ENCODE results near the gene PI4KA. TPM values are rescaled to one million over a fixed set of nuclear protein-coding genes. Genes with fewer than 3 reads are reported as not detected.
A peak's percentile ranks its signal among the peaks of the same experiment; 100 is the strongest.

The PI4KA gene
- total RNA-seq, 1 donor from 2014 or later = 24.4 TPM

DNA sequence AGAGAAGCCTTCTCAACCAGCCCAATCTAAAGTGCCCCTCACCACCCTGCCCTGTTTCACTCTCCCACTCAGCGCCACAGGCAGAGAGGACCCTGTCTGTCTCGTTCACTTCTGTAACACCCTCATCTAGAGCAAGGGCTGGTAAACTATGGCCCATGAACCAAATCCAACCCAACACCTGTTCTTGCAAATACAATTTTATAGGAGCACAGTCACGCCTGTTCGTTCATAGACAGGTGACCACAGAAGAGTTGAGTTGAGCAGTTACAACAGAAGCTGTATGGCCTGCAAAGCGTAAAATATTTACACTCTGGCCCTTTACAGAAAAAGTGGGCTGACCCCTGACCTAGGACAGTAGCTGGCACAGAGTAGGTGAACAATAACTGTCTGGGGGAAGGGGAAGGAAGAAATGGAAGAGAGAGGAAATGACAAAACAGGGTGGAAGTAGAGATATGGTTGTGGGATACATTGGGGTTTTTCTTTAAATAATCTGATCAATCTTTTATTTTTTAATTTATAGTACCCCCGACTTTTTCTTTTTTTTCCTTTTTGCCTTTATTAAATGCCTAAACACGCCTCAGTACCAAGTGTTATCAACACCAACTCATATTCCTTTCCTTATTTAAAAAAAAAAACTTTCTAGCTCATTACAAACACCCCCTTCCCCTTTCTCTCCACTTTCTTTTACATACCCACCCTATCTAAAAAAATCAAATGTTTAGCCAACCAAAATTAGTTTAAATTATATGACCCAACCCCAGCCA lies 63.8 kb downstream of the PI4KA start:
- H4K20me1 ChIP-seq (ENCODE audit: low read depth) = no peaks in the 10 kb centered on the region
- H3F3A ChIP-seq (ENCODE audit: low read depth) = no peaks in the 10 kb centered on the region
- no peaks in the 10 kb centered on the region for H3K4me1 Mint-ChIP-seq
- no peak for DNase-seq (ENCODE audit: low spot score)
- no peaks in the 10 kb centered on the region for H3K79me2 ChIP-seq (ENCODE audit: low read depth)
- no peaks in the 10 kb centered on the region for H3K27me3 ChIP-seq
- H3K36me3 ChIP-seq = no peaks in the 10 kb centered on the region
- TF ChIP-seq EZH2 (IDR thresholded peaks at IDR 0.05) (no peak), EZH2phosphoT487 (IDR thresholded peaks at IDR 0.05) (no peak)
- TF ChIP-seq, protein P1, sequence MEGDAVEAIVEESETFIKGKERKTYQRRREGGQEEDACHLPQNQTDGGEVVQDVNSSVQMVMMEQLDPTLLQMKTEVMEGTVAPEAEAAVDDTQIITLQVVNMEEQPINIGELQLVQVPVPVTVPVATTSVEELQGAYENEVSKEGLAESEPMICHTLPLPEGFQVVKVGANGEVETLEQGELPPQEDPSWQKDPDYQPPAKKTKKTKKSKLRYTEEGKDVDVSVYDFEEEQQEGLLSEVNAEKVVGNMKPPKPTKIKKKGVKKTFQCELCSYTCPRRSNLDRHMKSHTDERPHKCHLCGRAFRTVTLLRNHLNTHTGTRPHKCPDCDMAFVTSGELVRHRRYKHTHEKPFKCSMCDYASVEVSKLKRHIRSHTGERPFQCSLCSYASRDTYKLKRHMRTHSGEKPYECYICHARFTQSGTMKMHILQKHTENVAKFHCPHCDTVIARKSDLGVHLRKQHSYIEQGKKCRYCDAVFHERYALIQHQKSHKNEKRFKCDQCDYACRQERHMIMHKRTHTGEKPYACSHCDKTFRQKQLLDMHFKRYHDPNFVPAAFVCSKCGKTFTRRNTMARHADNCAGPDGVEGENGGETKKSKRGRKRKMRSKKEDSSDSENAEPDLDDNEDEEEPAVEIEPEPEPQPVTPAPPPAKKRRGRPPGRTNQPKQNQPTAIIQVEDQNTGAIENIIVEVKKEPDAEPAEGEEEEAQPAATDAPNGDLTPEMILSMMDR (IDR thresholded peaks at IDR 0.05) = no peak
- H3K27ac Mint-ChIP-seq = peak overlapping the region; percentile 22
- H3K9ac ChIP-seq = peak overlapping the region; percentile 16
- no peaks in the 10 kb centered on the region for H3K4me1 ChIP-seq
- no peak overlapping the region for H3K4me3 Mint-ChIP-seq
- no peak overlapping the region for H3K27ac ChIP-seq
- peaks cover 26% of the 10 kb centered on the region for H3K36me3 Mint-ChIP-seq
- no peaks in the 10 kb centered on the region for H3K9me3 Mint-ChIP-seq
- H3K9me3 ChIP-seq (ENCODE audit: low read depth) = no peaks in the 10 kb centered on the region
- no peak overlapping the region for H3K4me3 ChIP-seq
- no peaks in the 10 kb centered on the region for H3K27me3 Mint-ChIP-seq (ENCODE audit: insufficient read depth, low read depth)
- H2AFZ ChIP-seq (replicated peaks) = no peak overlapping the region
- H3K4me2 ChIP-seq = no peak overlapping the region

DNA sequence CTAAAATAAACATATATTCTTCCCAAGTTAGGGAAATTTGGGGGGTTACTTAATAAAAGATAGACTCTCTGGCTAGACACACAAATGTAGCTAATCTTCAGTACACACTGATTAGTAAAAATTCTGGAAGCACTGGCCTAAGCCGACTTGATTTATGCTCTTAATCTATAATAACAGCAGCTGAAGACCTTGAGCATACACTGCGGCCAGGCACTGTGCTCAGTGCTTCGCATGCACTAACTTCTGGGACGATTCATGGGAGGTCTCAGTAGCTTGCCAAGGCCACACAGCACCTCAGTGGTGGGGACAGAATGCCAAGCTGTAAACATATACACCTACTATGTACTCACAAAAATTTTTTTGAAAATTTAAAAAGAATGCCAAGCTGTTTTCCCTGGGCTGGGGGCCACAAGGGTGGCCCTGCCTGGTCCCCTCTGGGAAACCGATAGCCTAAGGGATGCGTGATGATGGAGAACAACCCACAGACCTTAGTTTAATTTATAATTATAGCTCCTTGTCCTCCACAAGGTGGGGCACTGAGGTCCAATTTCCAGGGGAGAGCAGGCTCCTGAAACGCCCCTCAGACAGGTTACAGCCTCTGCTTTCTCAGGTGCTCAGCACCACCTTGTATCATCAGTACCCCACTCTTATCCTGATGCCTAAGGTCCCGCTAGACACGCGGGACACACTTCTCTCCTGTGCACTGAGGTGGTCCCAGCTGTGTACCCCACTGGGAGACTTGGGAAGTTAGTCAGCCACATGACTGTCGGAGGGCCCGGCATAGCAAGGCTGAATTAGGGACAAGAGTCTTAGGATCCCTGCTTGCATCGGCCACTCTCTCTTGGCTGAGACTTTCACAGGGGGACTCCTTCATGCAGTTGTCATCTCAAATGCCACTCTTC lies 64.6 kb downstream of the PI4KA start:
- H3K36me3 Mint-ChIP-seq = peaks cover 23% of the 10 kb centered on the region
- H3K4me1 Mint-ChIP-seq = no peaks in the 10 kb centered on the region
- no peaks in the 10 kb centered on the region for H3K9me3 Mint-ChIP-seq
- Histone ChIP-seq H3K36me3 (no peaks in the 10 kb centered on the region), H3K27me3 (no peaks in the 10 kb centered on the region), H3K79me2 (ENCODE audit: low read depth) (no peaks in the 10 kb centered on the region), H4K20me1 (ENCODE audit: low read depth) (no peaks in the 10 kb centered on the region), H3K9me3 (ENCODE audit: low read depth) (no peaks in the 10 kb centered on the region), H3K4me3 (no peak overlapping the region), H3K4me1 (no peaks in the 10 kb centered on the region), H3F3A (ENCODE audit: low read depth) (no peaks in the 10 kb centered on the region), H3K9ac (peak overlapping the region; percentile 16), H2AFZ (replicated peaks) (no peak overlapping the region), H3K27ac (no peak overlapping the region), H3K4me2 (no peak overlapping the region)
- DNase-seq (ENCODE audit: low spot score) = no peak
- H3K4me3 Mint-ChIP-seq = no peak overlapping the region
- H3K27ac Mint-ChIP-seq = peak overlapping the region; percentile 22
- no peaks in the 10 kb centered on the region for H3K27me3 Mint-ChIP-seq (ENCODE audit: insufficient read depth, low read depth)
- TF ChIP-seq EZH2phosphoT487 (IDR thresholded peaks at IDR 0.05) (no peak), EZH2 (IDR thresholded peaks at IDR 0.05) (no peak)
- TF ChIP-seq, protein P1 (IDR thresholded peaks at IDR 0.05) = no peak

DNA sequence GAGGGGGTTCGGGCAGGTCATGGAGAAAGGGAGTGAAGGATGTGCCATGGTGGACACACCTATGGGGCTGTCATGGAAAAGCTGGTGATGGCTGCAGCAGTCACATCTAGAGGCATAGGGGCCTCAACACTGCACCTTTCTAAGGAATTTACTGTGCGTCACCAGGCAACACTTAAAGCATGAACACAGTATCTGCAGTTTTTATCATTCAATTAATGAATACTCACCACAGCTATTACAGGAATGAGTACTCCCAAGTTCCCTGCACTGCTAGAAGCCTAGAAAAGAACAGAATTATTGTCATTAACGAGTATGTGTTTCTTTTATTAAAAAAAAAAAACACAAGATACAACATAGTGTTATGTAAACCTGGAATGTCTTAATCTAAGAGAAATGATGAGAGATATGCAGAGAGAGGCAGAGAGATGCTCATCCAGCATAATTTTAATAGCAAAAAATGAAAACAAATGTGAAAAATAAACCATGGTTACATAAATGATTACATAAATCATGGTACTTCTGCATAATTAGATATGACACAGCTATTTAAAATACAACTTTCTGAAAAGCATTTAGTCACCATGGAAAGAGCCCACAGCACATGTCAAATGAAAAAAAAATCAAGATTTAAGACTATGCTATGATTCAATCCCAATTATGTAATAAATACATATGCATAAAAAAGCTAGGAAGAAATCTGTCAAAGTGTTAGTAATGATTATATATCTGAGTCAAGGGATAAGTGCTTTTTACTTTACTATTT lies 65.5 kb downstream of the PI4KA start:
- H3K27me3 Mint-ChIP-seq (ENCODE audit: insufficient read depth, low read depth) = no peaks in the 10 kb centered on the region
- Histone ChIP-seq H3K4me2 (no peak overlapping the region), H3K4me1 (no peaks in the 10 kb centered on the region), H3K4me3 (no peak overlapping the region), H2AFZ (replicated peaks) (no peak overlapping the region), H4K20me1 (ENCODE audit: low read depth) (no peaks in the 10 kb centered on the region), H3F3A (ENCODE audit: low read depth) (no peaks in the 10 kb centered on the region), H3K36me3 (no peaks in the 10 kb centered on the region), H3K27ac (no peak overlapping the region), H3K79me2 (ENCODE audit: low read depth) (no peaks in the 10 kb centered on the region), H3K9me3 (ENCODE audit: low read depth) (no peaks in the 10 kb centered on the region), H3K27me3 (no peaks in the 10 kb centered on the region), H3K9ac (no peak overlapping the region)
- H3K9me3 Mint-ChIP-seq = no peaks in the 10 kb centered on the region
- H3K27ac Mint-ChIP-seq = no peak overlapping the region
- no peak for DNase-seq (ENCODE audit: low spot score)
- H3K36me3 Mint-ChIP-seq = peaks cover 20% of the 10 kb centered on the region
- no peak overlapping the region for H3K4me3 Mint-ChIP-seq
- no peak for TF ChIP-seq EZH2 (IDR thresholded peaks at IDR 0.05)
- TF ChIP-seq EZH2phosphoT487 (IDR thresholded peaks at IDR 0.05) = no peak
- TF ChIP-seq, protein P1 (IDR thresholded peaks at IDR 0.05) = no peak
- H3K4me1 Mint-ChIP-seq = no peaks in the 10 kb centered on the region

Data from neural progenitor cell (in vitro differentiated cells).